Measurements from ENCODE around the gene LMF2.
"Not testable (repeated sequence)": the region's sequence is repeated elsewhere in the genome, so short reads cannot be mapped to it uniquely, and the experiment has no call there.

The LMF2 gene

DNA sequence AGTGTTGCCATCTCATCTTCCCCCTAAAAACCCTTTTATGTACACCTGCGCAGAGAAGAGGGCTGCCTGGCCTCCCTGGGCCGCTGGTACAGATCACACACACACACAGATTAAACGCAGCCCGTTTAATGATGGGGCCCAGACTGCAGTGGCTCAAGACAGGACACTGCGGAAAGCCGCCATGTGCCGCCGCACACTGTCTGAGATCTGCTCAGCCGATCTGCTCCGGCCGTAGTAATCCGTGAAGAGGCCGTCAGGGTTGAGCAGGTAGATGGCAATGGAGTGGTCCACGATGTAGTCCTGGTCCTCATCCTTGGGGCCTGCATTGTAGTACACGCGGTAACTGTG lies 15.9 kb upstream of the LMF2 start:
- no peak for DNase-seq (ENCODE audit: low spot score)

DNA sequence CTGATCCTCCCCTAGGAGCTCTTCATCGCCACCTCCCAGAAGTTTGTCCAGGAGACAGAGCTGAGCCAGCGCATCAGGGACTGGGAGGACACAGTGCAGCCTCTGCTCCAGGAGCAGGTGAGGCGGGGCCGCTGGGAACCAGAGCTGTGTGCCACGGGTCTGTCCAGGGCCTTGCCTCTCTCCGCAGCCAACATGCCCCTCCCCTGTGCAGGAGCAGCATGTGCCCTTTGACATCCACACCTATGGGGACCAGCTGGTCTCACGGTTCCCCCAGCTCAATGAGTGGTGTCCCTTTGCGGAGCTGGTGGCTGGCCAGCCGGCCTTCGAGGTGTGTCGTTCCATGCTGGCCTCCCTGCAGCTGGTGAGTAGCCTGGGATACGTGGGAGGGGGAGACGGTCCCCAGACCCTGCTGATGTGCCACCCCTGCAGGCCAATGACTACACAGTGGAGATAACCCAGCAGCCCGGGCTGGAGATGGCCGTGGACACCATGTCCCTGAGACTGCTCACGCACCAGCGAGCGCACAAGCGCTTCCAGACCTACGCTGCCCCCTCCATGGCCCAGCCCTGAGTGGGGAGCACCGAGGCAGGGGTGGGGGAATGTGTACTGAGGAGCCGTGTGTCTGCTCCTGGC lies 15.4 kb upstream of the LMF2 start:
- no peak for DNase-seq (ENCODE audit: low spot score)

DNA sequence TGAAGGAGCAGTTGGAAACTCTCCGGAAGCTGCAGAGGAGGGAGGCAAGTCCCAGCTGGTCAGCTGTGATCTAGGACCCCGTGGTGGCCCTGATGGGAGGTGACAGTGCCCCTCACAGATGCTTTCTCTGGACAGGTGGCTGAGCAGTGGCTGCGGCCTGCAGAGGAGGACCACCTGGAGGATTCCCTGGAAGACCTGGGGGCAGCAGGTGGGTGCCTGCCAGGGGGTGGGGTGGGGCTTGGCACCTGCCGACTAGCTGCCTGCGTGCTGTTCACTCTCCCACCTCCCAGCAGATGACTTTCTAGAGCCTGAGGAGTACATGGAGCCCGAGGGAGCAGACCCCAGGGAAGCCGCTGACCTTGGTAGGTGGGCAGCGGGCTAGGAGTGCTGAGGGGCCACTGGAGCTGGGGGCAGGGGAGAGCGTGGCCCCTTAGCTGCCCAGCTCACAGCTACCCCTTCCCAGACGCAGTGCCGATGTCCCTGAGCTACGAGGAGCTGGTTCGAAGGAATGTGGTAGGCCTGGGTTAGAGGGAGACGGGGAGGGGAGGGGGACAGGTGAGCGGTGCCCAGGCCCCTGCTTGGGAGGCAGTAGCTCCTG lies 14.8 kb upstream of the LMF2 start:
- no peak for DNase-seq (ENCODE audit: low spot score)

DNA sequence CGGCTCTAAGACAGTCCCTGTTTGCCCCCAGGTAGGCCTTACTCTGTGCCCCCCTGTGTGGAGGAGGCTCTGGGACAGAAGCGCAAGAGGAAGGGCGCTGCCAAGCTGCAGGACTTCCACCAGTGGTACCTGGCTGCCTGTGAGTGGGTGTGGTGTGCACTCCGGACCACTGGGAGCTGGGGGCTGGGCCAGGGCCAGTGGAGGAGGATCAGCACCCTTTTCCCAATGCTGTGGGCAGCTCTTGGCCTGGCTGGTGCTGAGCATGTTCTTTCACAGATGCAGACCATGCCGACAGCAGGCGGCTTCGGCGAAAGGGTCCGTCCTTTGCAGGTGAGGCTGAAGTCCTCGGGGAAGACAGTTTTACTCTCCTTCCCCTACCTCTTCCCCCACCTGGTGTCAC lies 14.2 kb upstream of the LMF2 start:
- DNase-seq (ENCODE audit: low spot score): no peak

DNA sequence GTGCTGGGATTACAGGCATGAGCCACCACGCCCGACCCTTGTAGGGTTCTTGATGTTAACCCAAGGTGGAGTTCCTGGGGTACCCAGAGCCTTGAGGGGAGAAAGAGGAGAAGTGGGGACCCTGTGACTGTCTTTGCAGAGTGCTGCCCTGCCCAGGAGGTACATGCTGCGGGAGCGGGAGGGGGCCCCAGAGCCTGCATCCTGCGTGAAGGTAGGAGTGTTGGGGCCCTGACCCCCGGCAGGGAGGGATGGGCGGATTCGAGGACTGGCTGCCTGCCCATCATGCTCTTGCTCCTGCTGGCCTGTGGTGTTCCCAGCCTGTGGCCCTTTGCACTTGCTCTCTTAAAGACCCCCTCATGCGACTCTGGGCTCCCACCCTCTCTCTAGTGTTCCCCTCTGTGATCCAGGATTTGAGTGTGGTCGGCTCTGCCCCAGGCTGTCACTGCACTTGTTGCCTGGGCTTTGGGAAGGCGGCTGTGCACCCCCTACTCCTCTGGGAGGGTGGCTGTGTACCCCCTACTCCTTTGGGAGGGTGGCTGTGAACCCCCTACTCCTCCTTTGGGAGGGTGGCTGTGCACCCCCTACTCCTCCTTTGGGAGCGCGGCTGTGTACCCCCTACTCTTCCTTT lies 13.4 kb upstream of the LMF2 start:
- no peak for DNase-seq (ENCODE audit: low spot score)

DNA sequence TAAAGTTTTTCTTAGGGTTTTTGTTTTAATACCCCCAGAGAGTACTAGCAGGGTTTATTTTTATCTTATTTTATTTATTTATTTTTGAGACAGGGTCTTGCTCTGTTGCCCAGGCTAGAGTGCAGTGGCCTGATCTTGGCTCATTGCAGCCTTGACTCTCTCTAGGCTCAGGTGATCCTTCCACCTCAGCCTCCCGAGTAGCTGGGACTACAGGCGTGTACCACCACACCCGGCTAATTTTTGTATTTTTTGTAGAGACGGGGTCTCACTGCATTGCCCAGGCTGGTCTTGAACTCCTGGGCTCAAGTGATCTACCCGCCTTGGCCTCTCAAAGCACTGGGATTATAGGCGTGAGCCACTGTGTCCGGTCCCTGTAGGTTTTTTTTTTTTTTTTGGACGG lies 12.7 kb upstream of the LMF2 start:
- not testable (repeated sequence) for DNase-seq (ENCODE audit: low spot score)

DNA sequence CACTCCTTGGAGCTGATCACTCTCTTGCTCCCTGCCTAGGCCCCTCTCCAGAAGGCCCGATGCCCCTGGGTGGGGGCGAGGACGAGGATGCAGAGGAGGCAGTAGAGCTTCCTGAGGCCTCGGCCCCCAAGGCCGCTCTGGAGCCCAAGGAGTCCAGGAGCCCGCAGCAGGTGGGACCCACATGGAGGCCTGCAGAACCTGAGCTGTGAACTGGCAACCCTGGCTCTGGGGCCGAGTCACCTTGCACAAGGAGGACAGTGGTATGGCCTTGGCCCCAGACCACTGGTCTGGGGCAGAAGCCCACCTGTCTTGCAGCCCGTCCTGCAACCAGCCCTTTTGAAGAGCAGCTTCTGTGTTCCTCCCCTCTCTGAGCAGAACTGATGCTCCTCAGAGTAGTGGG lies 11.6 kb upstream of the LMF2 start:
- DNase-seq (ENCODE audit: low spot score): no peak

DNA sequence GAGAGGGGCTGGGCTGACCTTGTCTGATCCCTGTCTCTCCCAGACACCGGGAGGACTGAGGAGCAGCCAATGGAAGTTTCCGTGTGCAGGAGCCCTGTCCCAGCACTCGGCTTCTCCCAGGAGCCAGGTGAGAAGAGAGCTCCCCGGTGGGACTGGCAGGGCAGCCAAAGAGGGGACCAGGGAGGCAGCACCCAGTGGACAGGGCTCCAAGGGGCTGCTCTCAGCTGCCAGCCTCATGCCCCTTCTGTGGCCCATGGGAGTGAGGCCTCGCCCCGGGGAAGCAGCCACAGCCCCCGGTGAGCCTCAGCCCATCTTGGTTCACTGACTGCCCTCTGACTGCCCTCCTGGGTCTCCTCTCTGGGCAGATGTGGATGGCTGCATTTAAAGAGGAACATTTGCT lies 11.1 kb upstream of the LMF2 start:
- DNase-seq (ENCODE audit: low spot score): no peak

DNA sequence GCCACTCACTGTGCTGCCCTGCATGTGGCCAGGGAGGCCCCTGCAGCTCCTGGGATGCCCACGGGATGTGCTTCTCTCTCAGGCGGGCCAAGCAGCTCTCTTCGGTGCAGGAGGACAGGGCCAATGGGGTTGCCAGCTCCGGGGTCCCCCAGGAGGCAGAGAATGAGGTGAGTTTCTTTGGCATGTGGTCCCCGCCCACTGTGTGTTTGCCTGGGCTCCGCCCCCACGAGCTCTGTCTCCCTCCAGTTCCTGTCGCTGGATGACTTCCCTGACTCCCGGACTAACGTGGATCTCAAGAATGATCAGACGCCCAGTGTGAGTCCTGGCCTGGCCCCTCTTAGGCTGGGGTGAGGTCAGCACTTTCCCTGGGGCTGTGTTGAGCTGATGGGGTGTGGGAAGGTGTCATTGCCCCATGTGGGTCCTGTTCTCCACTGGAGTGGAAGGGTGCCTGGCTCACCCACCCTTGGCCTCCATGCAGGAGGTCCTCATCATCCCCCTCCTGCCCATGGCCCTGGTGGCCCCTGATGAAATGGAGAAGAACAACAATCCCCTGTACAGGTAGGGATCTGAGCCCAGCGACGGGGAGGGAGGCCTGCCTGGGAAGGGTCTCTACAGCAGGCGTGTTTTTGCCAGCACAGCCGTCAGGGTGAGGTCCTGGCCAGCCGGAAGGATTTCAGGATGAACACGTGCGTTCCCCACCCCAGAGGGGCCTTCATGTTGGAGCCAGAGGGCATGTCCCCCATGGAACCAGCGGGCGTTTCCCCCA lies 10.2 kb upstream of the LMF2 start:
- DNase-seq (ENCODE audit: low spot score): no peak

DNA sequence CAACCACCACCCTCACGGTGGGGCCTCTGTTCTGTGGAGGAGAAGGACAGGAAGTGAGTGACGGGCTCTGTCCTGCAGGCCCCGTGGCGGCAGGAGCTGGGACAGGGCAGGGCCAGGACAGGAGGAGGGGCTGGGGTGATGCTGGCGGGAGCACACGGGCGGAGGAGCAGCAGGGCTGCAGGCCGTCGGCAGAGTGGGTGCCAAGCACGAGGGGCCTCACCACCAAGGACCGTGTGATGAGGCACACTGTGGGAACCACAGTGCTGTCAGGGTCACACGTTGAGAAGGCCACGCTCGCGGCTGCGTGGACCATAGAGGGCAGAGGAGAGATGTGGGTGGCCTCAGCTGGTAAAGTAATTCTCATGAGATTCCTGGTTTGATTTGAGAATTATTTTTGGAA lies 9.4 kb upstream of the LMF2 start:
- no peak for DNase-seq (ENCODE audit: low spot score)

DNA sequence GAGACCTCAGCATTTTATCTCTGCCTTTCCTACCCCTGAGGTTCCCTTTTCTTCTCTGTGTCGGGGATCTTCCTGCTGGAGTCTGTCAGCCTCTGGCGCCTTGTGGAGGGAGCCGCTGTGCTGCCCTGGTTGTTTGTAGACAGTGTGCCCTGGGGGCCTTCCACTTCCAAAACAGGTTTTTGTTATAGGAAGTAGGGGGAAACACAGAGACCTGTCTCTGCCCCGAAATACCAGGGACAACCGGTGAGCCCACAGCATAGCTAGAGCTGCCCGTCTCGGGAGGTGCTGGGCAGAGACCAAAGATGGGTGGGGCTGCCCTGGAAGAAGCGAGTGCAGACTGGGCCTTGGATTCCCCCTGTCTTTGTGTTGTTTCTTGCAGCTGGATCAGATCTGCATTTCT lies 8.6 kb upstream of the LMF2 start:
- DNase-seq (ENCODE audit: low spot score): no peak

DNA sequence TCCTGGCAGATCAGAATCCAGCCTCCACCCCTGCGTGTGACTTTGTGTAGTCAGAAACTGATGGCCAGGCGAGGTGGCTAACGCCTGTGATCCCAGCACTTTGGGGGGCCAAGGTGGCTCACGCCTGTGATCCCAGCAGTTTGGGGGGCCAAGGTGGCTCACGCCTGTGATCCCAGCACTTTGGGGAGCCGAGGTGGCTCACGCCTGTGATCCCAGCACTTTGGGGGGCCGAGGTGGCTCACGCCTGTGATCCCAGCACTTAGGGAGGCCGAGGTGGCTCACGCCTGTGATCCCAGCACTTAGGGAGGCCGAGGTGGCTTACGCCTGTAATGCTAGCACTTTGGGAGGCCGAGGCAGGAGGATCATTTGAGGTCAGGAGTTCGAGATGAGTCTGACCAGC lies 5.7 kb upstream of the LMF2 start:
- DNase-seq (ENCODE audit: low spot score): no peak

DNA sequence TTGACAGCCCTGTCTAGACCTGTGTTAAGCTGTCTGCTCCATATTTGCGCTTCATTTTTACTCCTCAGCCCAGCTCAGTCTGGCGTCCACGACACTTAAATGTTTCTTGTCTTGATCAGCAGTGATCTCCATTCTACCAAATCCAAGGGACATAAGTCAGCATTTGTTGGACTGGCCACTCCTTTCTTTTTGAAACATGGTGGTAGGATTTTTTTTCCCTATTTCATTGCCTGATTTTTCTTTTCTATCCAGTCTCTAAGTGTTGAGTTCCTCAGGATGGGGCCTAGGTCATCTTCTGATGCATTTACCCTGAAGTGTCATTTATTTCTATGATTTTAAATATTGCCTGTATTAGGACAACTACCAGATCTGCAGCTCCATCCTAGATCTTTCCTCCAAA lies 1.4 kb upstream of the LMF2 start:
- DNase-seq (ENCODE audit: low spot score): no peak

DNA sequence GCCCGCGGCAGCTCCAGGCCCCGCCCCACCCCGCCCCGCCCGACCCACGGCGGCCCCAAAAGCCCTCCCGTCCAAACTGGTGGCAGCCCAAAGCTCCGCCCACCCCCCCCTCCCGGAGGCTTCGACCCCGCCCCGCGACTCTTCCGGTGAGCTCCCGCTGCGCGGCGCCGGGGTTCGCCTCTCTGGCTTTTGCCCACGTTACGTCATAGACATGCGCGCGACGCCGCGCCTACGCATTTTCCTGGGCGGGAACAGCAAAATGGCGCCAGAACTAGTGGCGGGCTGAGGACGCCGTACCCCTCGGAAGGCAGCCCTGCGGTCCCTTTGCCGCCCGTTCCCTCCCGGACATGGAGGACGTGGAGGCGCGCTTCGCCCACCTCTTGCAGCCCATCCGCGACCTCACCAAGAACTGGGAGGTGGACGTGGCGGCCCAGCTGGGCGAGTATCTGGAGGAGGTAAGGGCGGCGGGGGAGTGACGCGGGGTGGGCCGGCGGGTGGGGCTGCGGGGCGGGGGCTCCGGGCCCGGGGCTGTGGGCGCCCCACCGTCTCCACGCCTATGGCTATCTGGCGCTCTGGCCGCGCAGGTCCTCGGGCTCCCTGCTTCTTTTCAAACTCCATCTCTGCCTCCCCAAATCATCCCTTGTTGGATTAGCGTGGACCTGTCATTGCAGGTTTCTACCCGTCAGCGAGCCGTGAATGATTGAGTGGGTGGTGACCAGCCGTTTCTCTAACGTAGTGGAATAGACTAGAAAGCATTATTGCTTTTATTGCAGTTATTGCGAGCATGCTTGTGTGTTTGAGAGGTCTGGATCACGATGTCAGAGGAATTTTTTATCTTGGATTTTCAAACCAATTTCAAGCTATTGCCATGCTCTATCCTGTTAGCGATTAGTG lies 736 bp upstream of the LMF2 start, which contains the start of gene NCAPH2:
Gene NCAPH2 (plus strand): TSS at position 234 of the 894 bp plus-strand sequence. CDS start 114 bp downstream, at position 348.
- DNase-seq (ENCODE audit: low spot score): peak; percentile 97

DNA sequence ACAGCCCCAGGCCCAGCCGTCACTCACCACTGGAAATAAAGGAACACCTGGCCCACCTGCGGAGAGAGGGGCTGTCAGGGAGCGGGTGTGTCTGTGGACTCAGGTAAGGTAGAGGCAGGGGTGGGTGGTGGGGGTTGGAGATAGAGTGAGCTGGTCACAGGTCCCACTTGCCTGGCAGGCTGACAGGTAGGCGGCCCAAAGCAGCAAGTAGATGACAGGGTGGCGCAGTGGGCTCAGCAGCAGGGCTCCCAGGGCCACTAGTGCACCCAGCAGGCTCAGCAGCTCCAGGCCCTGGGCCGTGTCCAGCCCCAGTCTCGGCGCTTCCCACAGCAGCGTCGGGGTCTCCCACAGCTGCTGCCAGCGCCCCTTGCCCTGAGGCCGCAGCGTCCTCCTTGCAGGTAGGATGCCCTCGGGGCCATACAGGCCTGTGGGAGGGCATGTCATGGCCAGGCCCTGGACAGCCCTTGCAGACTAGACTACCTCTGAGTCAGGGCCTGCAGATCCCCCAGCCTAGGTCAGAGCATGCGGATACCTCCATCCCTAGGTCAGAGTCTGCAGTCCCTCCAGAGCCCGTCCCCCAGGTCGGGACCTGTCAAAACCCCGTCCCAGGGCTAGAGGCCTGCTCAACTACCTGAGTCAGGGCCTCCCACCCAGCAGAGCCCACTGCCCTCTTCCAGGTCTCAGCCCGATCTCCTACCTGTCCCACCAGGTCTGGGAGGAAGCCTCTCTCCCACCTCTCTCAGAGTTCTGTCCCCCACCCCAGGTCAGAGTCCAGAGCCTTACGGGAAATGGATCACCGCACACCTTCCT lies 686 bp downstream of the LMF2 start:
- no peak for DNase-seq (ENCODE audit: low spot score)

DNA sequence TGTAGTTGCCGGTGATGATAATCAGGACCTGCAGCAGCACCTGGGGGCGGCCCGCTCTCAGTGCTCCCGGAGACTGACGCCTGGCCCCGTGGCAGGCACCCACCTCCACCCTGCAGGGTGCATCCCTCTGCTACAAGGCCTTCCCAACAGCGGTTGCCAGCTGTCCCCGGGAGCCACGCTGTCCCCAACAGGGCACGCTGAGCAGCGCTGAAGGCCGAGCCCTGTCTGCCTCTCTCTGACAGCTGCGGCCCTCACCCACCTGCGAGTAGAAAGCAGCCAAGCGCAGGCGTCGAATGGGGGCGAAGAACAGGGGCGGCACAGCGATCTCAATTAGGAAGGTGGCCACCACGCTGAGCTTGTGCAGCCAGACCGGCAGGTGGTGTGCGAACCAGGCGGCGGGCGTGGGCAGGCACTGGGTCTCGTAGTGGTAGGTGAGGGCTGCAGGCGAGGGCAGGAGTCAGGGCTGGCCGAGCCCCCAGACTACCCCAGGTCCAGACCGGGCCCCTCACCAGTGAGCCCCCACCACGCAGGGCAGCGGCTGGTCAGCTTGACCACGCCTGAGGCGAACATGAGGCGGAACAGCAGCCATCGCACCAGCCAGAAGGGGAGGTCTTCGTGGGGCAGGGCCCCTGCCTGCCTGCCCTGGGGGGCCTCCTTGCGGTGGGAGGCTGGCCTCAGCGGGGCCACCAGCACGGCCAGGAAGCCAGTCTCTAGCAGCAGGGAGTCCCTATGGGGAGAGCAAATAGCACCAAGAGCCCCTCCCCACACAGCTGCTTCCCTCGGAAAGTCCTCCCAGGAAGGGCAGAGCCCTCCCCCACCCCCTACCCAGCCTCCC lies 1.5 kb downstream of the LMF2 start:
- DNase-seq (ENCODE audit: low spot score): no peak

DNA sequence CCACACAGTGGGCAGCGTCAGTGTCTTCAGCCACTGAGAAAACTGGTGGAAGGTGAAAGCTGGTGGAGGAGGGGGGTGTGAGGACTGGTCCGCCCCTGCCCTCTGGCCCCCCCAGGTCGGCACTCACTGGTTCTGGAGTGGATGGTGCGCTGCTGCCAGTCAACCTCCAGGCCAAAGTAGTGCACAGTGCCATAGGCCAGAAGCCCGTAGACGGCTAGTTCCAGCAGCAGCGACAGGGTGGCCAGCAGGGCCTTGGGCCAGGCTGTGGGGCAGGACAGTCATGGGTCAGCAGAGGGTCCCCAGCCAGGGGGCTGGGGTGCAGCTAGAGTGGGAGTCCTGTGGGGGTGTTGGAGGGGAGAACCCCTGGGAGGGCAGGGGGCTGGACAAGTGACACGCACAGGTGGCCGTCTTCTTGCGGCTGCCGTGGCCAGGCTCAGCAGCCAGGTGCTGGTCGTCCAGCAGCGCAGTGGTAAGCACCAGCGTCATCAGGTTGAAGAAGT lies 2.2 kb downstream of the LMF2 start:
- no peak for DNase-seq (ENCODE audit: low spot score)

DNA sequence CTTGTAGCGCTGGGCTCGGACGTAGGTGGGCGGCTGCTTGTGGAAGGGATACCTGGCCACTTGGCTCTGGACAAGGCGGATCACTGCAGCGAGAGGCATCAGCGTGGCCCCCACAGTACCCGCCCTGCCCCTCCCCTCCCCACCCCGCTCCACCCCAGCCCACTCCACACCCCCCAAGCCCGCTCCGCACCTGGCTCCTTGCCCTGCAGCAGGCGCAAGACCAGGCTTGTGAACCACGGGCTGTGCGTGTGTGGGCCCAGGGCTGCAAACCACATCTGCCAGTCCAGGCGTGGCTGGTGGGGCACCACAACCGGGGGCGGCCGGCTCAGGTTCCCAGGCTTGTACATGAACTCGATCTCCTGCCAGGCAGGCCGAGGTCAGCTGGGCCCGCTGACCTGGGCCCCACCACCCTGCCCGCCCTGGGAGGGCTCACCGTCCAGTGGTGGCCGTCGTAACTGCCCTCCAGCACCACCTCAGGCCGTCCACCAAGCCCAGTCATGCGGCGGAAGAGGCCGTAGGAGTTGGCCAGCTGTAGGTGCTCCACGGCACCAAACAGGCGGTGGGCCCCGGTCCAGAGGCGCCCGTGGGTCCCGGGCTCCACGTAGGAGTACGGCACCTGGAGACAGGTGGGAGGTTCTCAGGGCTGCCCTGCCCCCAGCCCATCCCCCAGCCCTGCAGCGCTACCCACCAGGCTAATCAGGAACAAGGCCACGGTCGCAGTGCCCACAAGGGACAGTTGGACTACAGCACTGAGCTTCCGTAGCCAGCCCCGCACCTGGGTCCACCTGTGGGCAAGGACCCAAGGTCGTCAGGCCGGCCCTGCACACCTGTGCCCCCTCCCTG lies 2.9 kb downstream of the LMF2 start:
- DNase-seq (ENCODE audit: low spot score): no peak

DNA sequence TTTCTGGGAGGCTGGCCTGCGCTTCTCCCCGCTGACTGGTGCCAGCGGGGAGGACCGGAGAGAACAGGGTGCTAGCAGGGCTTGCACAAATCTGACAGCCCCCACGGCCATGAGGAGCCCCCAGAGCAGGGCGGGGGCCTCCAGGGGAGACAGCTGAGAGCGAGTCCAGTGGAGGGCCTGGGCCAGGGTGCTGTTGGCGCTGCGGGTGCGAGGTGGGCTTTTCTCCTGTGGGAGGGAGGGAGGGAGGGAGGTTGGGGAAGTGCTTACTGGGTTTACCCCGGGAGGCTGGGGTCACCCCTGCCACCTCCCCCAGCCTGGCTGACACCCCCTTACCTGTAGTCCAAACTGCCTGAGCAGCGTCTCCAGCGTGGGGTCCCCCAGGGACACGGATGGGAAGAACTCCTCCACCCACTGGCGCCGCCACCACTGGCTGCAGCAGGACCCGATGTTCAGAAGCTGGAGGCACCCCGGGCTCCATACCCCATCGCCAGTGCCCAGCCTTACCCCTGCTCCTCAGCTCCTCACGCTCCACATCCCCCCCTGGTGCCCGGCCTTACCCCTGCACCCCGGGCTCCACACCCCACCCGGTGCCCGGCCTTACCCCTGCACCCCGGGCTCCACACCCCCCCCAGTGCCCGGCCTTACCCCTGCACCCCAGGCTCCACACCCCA lies 3.9 kb downstream of the LMF2 start:
- DNase-seq (ENCODE audit: low spot score): no peak
